GM19372 (cell line): ENCODE results near the gene MCC.

Source experiments
- ATAC-seq: cut with Tn5 transposase; IDR thresholded peaks from one replicate; pipeline ENCODE4 v1.9.1; 2021; ENCODE audit warnings: mild to moderate bottlenecking, low read depth, moderate library complexity; ENCODE audit not compliant: unreplicated experiment

Gene MCC

DNA sequence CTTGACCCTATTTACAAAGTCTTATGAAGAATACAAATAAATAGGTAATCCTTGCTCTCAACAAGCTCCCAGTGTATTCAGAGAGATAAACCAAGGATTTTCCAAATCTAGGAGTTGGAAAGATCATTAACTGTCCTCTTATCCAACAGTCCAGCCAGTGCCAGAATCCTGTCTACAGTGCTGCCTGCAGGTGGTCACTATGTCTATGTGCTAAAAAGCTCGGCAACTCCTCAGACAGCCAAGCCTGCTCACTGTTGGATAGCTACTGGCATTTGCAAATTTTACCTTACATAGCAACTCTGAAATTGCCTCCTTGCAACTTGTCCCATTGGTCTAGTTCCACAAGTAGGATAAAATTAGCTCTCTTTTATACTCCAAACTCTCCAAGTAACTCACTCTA, 324.2 kb downstream of the MCC start:
- no peak for ATAC-seq

DNA sequence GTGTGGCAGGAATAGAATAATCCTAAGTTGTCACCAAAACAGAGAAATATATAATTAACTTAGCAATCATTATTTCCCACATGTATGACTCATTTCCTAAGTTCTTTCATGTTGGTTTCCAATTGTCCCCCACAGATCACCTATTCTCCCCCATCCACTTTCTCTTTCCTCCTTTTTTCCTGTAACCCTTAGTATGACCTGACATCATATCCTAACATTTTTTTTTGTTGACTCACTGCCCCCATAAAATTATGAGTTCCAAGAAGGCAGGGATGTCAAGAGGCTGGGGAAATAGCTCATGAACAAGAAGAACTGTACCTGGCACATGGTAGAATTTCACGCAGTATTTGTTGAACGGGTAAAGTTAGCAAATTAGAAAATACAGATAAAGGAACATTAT, 324.9 kb downstream of the MCC start:
- ATAC-seq = no peak

DNA sequence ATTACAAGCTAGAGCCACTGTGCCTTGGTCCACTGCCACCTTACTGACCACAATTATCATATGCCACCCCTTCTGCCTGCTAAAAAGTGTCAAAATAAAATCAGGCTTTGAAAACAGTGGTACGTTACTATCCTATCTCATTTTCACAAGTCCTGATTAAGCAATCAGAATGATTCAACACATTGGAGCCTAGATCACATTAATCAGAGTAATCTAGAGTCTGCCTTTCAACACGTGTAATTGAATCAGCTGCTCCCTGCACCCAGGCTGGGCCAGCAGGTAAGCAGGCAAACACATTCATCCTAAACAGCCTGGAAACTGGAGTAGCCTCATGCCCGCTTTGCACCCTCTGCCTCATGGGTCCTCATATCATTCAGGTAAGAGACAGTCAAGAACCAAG, 325.5 kb downstream of the MCC start:
- ATAC-seq = no peak

DNA sequence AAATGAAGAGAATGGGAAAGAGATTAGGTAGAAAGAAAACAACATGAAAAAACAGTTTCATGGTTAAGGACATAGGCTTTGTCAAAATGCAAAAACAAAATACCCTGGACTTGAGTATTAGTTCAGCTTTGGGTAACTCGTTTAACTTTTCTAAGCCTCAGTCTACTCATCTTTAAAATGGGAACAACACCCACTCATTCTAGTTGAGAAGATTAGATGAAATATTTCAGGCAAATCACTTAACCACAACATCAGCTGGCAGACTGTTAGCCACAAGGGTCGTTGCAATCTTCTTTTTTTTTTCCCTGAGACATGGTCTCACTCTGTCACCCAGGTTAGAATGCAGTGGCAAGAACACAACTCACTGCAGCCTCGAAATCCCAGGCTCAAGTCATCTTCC, 326.0 kb downstream of the MCC start:
- ATAC-seq = no peak

DNA sequence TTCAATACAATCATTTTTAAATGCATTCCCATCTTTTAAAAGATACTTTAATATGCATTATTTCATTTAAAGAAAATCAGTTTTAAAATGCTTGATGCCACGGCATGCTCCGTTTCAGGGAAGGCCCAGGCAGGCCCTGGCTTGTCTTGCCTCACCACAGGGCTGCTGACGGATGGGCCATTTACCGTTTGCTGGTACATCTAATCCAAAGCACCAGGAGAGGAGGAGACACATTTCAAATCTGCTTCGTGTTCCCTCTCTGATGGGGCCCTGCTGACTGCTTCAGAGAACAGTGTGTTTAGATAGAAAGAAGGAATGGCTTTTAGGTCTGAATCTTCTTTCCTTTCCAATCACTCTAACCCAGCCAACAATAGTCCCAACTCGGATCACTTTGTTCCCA, 326.4 kb downstream of the MCC start:
- no peak for ATAC-seq

DNA sequence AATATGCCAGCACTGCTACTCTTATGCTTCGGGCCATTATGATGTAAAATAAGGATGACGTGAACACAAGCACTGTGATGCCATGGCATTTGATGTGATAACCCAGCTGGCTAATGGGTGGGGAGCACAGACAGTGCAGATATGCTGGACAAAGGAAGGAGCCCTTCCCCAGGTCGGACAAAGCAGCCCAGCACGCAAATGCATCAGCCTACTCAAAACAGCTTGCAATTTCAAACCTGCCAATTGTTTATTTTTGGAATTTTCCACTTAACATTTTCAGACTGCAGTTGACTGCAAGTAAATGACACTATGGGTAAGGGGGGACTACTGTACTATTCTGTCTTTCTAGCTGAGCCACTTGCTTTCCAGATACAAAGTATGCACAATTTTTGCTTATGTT, 330.4 kb downstream of the MCC start:
- no peak for ATAC-seq

DNA sequence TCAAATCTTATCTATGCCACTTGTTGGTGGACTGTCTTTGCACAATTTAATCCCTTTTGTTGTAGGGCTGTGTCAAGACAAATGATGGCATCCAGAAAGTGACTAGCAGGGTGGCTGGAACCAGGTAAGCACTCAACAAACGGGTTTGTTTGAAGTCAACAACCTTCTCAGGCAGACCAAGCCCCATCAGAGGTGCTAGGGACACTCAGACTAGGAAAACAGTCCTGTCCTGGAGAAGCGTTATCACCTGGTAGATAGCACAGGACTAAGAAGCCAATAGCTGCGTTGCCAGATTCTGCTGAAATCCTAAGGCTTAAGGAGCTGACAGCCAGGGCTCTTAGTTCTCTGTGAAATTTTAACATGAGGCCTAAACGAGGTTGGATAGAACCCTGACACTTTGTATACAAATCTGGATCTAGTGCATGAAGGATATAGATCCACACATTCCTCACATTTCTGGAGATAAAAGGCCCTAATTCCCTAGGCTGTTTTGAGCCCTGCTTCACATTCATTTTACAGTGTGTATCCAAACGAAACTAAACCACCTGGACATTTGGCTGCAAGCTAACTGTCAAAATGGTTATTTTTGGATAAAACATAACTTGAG, 331.9 kb downstream of the MCC start:
- ATAC-seq = no peak

DNA sequence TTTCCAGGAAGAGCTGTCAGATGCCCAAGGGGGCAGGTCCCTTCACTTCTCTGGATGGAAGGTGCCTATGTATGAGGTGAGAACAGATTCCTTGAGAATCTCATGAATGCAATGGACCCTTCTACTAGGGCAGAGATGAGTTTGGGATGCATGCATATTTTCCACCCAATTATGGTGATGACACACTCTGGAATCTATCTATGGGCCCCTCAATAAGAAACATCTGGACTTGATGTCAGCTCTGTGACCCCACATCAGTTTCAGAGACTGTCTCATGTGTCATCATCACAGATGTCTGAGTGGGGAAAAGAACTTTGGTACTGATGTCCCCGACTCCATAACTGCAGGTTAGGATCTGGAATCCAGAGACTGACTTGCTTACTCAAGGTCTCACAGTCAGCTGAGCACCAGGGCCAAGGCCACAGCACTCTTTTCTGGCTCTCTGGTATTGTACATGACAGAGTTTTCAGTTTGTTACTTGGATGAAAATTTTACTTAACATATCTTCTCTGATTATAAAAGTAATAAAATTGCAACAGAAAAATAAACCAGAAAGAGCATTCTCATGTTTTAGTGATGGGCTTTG, 334.6 kb downstream of the MCC start:
- ATAC-seq = no peak

DNA sequence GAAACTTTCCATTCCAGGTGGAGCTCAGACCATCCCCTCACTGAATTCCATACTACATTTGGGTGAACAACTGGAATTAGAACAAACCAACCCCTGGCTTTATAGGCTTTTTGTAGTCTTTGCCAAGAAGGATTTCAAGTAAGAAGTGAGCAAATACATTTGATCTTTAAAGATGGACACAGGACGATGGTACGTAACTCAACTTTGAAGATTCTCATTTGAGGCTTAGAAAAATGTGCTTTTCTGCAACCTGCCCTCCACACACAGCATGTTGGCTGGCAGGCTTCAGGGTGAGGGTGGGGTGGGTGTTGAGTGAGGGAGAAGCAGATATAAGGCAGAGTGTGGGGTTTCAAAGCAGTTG, 335.9 kb downstream of the MCC start:
- no peak for ATAC-seq

DNA sequence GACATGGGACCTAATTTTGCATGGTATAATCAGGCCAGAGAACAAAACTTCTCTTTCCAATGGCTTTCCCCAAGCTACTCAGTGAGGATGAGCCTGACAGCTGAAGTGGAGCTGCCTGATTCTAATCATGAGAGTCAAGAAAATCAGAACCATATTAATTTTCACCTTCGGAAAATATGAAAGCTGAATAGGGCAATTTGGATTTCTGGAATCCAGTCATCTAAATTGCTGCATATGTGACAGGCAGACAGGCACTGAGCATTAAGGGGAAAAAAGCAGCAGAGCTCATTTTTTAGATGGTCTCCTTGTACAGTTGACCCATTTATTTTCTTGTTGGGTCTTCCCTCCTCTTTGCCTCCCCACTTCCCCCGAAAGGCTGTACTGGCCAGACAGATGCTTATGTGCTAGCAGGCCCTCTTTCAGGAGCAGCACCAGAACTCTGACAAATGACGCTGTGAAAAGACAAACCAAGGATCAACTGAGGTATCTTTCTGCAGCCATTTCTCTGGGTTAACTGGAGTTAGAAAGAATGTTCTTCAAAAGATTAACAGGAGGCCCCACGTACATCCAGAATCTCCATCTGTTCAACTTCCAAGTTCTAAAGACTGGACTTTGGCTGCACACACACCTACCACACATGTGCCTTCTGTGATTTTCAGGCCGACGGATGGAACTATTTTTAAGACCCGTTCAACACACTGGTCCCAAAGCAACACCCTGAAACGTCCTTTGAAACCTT, 336.4 kb downstream of the MCC start:
- no peak for ATAC-seq

DNA sequence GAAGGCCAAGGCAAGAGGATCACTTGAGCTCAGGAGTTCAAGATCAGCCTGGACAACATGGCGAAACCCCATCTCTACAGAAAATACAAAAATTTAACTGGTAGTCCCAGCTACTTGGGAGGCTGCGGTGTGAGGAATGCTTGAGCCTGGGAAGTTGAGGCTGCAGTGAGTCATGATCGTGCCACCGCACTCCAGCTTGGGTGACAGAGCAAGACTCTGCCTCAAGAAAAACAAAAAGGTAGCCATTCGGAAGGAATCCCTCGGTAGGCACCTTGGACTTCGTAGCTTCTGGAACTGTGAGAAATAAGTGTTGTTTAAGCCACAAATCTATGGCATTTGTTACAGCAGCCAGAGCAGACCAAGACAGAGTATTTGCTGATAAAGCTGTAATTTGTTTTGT, 337.4 kb downstream of the MCC start:
- ATAC-seq = no peak

DNA sequence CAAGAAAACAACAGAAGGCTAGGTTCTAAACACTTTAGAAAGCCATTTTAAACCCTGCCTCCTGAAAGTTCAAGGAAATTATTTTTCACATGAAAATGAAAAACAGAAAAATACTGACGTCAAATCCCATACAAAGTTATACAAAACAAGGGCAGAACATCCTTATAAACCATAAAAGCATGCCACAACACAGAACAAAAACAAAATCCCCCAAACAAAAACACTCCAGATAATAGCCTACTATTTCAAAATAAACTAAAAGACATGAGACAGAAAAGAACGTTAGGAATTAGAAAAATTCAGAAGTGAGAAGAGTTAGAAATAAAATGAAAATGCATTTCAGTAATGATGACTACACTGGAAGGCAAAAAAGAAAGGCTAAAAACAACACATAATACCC, 338.0 kb downstream of the MCC start:
- ATAC-seq = no peak

DNA sequence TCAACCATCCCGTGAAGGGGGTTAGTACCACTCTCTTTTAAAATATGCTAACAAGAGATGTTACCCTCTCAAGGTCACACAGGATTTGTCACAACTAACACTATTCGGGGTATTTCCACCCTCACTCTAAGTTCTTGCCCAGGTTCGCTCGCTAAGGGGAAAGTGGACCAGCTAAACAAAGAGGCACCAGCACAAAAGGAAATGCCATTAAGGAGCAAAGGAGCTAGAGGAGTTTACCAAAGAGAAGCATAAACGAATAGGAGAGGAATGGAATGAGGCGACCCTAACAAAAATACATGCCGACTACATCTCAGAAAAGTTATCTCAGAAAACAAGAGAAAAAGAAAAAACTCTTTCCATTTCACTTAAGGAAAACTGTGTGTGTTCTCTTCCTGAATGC, 340.7 kb downstream of the MCC start:
- ATAC-seq = no peak

DNA sequence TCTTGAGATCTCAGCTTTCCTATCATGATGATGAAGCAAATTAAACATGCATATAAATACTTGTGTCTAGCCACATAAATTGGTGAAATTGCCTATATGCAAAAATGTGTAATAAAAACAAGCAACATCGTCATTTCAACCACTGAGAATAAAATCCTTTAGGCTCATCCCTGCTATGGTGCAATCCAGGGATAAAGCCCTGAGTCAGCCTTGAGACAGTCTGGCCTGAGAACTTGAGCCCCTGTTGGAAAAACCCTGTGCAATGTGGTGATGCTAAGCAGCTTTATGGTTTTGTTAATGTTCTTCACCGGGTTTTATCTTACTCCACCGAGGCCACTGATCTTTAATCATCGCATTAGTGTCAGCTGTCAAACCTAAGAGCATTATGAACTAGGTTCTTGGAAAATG, 341.1 kb downstream of the MCC start:
- ATAC-seq = no peak

DNA sequence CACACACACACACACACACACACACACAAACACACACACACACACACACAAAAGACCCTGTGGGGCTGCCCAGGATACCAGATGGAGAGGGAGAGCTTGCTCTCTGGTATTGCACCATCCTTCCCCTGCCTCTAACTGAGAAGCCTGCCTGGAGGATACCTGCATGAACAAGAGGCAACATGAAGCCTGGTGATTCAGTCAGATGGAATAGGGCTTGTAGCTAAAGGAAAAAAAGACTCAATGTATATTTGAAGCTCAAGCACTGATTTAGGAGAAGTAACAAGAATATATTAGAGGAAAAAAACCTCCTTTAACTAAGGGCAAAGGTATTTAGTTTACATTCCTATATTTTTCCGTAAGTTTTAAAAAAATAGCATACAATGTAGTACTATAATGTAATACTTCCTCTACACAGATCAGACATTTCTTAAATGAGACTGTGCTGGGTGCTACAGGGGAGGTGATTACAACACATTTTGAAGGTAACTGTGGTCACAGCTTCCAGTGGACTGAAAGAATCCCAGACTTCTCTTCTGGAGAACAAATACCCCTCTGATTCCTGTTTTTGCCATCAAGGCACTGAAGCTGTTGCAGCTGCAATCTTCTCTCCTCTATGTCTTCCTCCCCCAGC, 342.4 kb downstream of the MCC start:
- ATAC-seq = no peak

DNA sequence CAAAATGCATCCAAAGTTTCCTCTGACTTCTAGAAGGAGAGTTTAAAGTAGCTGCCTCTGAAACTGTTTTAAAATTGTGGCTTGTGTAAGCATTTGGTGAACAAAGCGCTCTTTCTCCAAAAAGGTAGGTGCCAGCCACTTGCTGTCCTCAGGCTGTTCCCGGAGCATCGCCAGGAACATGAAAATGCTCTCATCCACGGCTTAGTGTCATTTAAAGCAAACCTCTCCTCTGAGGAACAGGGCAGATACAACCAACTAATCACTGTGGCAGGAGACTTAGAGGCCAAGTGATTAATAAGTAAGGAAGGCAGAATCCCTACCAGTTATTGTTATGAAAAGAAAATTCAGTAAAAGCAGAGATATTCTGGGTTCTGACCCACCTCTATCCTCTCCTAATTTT, 346.1 kb downstream of the MCC start:
- no peak for ATAC-seq

DNA sequence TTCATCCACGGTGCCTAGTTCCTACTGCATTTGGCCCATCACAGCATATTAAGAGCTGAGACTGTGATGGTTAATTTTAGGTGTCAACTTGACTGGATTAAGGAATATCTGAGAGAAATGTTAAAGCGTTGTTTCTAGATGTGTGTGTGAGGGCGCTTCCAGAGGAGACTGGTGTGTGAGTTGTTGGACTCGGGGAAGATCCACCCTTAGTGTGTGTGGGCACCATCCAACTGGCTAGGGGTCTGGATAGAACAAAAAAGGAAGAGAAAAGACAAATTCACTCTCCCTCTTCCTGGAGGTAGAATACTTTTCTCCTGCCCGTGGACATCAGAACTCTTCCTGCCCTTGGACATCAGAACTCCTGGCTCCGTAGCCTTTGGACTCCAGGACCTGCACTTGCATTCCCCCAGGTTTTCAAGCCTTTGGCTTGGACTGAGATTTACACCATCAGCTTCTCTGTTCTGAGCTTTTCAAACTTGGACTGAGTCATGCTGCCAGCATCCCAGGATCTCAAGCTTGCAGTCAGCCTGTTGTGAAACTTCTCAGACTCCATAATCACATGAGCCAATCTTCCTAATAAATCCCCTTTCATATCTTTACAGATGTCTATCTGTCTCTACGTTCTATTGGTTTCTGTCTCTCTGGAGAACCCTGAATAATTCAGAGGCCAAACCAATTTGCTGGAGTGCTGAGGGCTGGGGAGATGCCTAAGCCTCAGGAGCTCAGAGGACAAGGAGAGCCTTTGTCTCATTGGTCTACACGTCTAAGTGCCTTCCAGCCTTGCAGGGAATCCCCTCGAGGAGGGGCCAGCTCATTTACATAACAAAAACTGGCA, 347.2 kb downstream of the MCC start:
- no peak for ATAC-seq

DNA sequence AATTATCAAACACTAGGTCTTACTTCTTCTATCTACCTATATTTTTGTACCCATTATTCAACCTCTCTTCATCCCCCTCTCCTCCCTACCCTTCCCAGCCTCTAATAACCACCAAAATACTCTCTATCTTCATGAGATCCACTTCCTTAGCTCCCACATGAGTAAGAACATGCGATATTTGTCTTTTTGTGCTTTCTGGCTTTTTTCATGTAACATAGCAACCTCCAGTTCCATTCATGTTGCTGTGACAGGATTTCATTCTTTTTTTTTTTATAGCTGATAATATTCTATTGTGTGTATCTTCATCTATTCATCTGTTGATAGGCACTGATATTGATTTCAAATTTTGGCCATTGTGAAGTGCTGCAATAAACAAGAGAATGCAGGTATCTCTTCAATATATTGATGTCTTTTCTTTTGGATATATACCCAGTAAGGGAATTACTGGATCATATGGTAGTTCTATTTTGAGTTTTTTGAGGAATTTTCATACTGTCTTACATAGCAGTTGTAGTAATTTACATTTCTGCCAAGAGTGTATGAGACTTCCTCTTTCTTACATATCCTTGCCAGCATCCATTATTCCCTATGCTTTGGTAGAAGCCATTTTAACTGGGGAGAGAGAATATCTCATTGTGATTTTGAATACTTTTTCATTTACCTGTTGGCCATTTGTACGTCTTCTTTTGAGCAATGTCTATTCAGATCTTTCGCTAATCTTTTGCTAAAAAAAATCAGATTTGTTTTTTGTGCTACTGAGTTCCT, 354.9 kb downstream of the MCC start:
- no peak for ATAC-seq

DNA sequence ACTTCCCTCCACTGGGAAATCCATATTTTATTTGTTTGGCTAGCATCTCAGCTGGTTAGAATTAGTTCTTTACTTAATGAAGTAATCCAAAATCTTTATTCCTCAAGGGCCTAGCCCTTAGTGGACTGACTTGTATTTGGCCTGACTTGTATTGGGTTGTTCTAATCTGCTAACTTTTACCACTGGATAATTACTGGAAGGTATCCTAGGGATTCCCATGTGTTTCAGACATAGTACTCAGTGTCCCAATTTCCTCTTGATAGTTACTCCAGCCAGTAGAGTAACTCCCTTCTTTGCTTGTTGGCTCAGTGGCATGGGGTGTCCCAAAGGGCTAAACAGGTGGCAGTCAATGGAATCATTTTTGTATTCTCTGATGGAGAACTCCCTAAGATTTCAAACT, 355.7 kb downstream of the MCC start:
- no peak for ATAC-seq

DNA sequence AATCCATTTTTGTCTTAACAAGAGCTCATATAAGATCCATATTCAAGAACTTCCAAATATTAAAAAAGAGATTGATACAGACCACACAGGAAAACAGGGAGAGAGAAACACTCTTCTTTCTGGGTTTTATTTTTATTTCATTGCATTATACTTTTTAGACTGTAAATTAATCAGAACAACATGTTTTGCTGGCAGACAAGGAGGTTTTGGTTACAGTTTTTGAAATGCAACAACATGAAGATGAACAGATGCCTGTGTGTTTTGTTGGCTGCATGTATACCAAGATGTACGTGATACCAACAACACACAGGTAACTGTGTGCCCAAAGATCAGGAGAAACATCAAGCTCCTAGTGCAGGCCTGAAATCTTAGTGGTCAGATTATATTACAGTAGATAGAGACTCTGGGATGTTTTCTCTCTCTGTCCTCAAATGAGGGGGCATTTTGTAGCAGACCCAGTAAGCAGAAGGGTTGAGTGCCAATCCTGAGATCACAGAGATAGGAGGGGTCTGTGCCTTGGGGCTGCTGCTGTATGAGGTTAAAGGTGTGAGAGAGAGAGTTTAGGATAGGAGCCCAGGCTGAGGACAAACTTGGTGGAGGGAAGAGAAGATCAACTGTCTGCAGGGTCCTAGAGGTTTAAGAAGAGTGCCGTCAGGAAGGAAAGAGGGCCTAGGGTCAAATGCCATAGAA, 359.5 kb downstream of the MCC start:
- ATAC-seq = no peak
